A673 (cell line): ENCODE results near the gene LEMD1.

Experiments
- EZH2 ChIP-seq: fragments of 200-600 bp; sonication (generic); IDR thresholded peaks from 2 replicates; pipeline ENCODE4 v1.6.1; 2017; ENCODE audit warnings: borderline replicate concordance, low read depth, mild to moderate bottlenecking, mixed read lengths, antibody characterized with exemption, low read length; ENCODE audit not compliant: poor library complexity, severe bottlenecking
- TF ChIP-seq, protein P1 (sequence below): fragments of 300-800, 200-600 bp; sonication (generic); conservative IDR thresholded peaks from 2 replicates; pipeline ENCODE4 v1.5.1; 2017; ENCODE audit warnings: low read depth, mild to moderate bottlenecking, antibody characterized with exemption, low read length, moderate library complexity, mixed read lengths

DNA sequence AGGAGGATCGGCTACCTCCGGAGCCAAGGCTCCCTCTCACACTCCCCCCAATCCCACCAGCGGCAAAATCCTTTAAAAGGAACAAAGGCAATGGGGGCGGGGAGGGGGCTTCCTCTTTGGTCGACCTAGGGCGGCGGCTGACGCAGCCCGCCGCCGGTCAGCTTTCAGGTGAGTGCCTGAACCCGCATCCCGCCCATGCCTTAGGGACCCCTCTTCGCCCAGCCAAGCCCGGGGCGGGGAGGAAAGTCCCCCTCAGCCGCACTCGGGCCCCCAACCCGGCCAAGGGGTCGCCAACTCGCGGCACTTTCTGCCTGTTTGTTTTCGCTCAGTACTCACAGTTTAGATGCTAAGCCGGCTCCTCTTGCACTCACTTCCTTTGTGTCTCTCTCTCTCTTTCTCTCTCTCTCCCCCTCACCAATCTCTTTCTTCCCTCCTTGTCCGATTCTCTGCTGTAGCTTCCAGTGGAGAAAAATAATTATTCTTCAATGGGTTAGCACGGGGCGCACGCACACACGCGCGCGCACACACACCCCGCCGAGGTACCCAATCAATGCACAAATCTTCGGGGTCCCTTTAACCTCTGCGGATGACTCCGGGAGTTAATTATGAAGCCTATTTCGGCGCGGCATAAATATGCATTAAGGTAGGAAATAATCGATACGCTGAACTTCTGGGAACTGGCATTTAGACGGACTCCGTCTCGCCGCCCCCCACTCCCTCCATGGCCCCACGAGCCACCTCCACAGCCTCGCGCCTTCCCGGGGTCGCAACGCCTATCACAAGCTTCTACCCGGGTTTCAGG, 33.9 kb upstream of the LEMD1 start, which contains the start of gene BLACAT1:
- TF ChIP-seq, protein P1, sequence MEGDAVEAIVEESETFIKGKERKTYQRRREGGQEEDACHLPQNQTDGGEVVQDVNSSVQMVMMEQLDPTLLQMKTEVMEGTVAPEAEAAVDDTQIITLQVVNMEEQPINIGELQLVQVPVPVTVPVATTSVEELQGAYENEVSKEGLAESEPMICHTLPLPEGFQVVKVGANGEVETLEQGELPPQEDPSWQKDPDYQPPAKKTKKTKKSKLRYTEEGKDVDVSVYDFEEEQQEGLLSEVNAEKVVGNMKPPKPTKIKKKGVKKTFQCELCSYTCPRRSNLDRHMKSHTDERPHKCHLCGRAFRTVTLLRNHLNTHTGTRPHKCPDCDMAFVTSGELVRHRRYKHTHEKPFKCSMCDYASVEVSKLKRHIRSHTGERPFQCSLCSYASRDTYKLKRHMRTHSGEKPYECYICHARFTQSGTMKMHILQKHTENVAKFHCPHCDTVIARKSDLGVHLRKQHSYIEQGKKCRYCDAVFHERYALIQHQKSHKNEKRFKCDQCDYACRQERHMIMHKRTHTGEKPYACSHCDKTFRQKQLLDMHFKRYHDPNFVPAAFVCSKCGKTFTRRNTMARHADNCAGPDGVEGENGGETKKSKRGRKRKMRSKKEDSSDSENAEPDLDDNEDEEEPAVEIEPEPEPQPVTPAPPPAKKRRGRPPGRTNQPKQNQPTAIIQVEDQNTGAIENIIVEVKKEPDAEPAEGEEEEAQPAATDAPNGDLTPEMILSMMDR: no peak
- TF ChIP-seq EZH2: peak; percentile 72
